HEK293T (cell line): ENCODE results near the gene SLC18B1.

ENCODE experiments used
- ARNT ChIP-seq: fragments of 450-650 bp; IDR thresholded peaks from 2 replicates; pipeline ENCODE4 v1.6.1; 2017; ENCODE audit warnings: mild to moderate bottlenecking
- BHLHE40 ChIP-seq: fragments of 450-650 bp; IDR thresholded peaks from 2 replicates; pipeline ENCODE4 v1.6.1; 2016; ENCODE audit warnings: mild to moderate bottlenecking, moderate library complexity, borderline replicate concordance
- CTBP1 ChIP-seq: fragments of 450-650 bp; IDR thresholded peaks from 2 replicates; pipeline ENCODE4 v1.6.1; 2016; ENCODE audit warnings: borderline replicate concordance
- ELF4 ChIP-seq: fragments of 450-650 bp; IDR thresholded peaks from 2 replicates; pipeline ENCODE4 v1.6.1; 2017; ENCODE audit warnings: antibody characterized with exemption
- FOXM1 ChIP-seq: fragments of 450-650 bp; IDR thresholded peaks from 2 replicates; pipeline ENCODE4 v1.6.1; 2017; ENCODE audit warnings: mild to moderate bottlenecking, borderline replicate concordance
- NFRKB ChIP-seq: fragments of 450-650 bp; IDR thresholded peaks from 2 replicates; pipeline ENCODE4 v1.6.1; 2016; ENCODE audit warnings: mild to moderate bottlenecking, moderate library complexity

DNA sequence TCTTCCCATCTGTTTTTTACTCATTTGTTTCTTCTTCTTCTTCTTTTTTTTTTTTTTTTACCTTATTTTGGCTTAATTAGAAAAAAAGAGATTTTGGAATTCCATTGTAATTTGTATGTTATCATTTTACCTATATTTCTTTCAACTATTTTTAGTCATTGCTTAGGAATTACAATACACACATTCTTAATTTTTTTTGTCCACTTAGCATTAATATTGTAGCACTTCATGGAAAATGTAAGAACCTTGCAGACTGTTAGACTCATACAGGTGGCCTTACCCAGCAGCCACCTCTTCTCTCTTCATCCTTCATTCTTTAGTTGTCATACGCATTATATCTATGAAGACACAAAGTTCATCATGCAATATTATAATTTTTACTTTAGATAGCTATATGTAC, 5.8 kb upstream of the SLC18B1 start:
- TF ChIP-seq BHLHE40 (no peak), FOXM1 (no peak), ELF4 (no peak), ARNT (no peak), CTBP1 (no peak), NFRKB (no peak)
